Neural cell (in vitro differentiated cells): Measurements from ENCODE around the gene USH1C. TPM values are rescaled to one million over a fixed set of nuclear protein-coding genes. Genes with fewer than 3 reads are reported as not detected.

Experiments used
- H2AFZ ChIP-seq: fragments of 200-600, 300-800 bp; sonication (generic), shearing (Covaris generic); 2 replicates; pipeline ENCODE4 v1.6.0; 2014; ENCODE audit warnings: low read depth, mild to moderate bottlenecking, antibody characterized with exemption, low read length, moderate library complexity
- H3F3A ChIP-seq: fragments of 200-600 bp; shearing (Covaris generic); 2 replicates; pipeline ENCODE4 v1.6.1; 2016; ENCODE audit warnings: mild to moderate bottlenecking, moderate library complexity, mixed read lengths, antibody characterized with exemption, low read length; ENCODE audit not compliant: insufficient read depth, poor library complexity, severe bottlenecking
- H3K27ac ChIP-seq: fragments of 200-600, 300-800 bp; sonication (generic), shearing (Covaris generic); 2 replicates; pipeline ENCODE4 v1.5.1; 2014; ENCODE audit warnings: mild to moderate bottlenecking, low read length, moderate library complexity
- H3K27me3 ChIP-seq: fragments of 300-800, 200-600 bp; sonication (generic), shearing (Covaris generic); 2 replicates; pipeline ENCODE4 v1.6.0; 2014; ENCODE audit warnings: mild to moderate bottlenecking, low read depth, low read length, moderate library complexity; ENCODE audit not compliant: insufficient read depth
- H3K36me3 ChIP-seq: fragments of 300-800, 200-600 bp; sonication (generic), shearing (Covaris generic); 2 replicates; pipeline ENCODE4 v1.5.1; 2014; ENCODE audit warnings: mild to moderate bottlenecking, antibody characterized with exemption, low read length, moderate library complexity; ENCODE audit not compliant: insufficient read depth
- H3K4me2 ChIP-seq: fragments of 300-800, 200-600 bp; sonication (generic), shearing (Covaris generic); 2 replicates; pipeline ENCODE4 v1.6.0; 2014; ENCODE audit warnings: mild to moderate bottlenecking, low read length
- H3K4me3 ChIP-seq: fragments of 300-800, 200-600 bp; sonication (generic), shearing (Covaris generic); 2 replicates; pipeline ENCODE4 v1.5.1; 2014; ENCODE audit warnings: mild to moderate bottlenecking, low read length, moderate library complexity
- H3K79me2 ChIP-seq: fragments of 200-600 bp; shearing (Covaris generic); replicated peaks from 2 replicates; pipeline ENCODE4 v1.6.0; 2014; ENCODE audit warnings: mild to moderate bottlenecking, low read length, moderate library complexity; ENCODE audit not compliant: insufficient read depth
- H3K9ac ChIP-seq: fragments of 300-800, 200-600 bp; sonication (generic), shearing (Covaris generic); 2 replicates; pipeline ENCODE4 v1.6.1; 2016; ENCODE audit warnings: mild to moderate bottlenecking, low read length, mixed read lengths
- H3K9me2 ChIP-seq: fragments of 200-600 bp; shearing (Covaris generic); 2 replicates; pipeline ENCODE4 v1.6.1; 2016; ENCODE audit warnings: mild to moderate bottlenecking, low read length, mixed read lengths; ENCODE audit not compliant: insufficient read depth
- H3K9me3 ChIP-seq: fragments of 200-600, 300-800 bp; sonication (generic), shearing (Covaris generic); 2 replicates; pipeline ENCODE4 v1.6.1; 2016; ENCODE audit warnings: mild to moderate bottlenecking, mixed run types, low read length, moderate library complexity, mixed read lengths
- H4K20me1 ChIP-seq: fragments of 200-600 bp; shearing (Covaris generic); 2 replicates; pipeline ENCODE4 v1.6.1; 2016; ENCODE audit warnings: mild to moderate bottlenecking, mixed run types; ENCODE audit not compliant: insufficient read depth
- CTCF ChIP-seq: fragments of 450-650 bp; IDR thresholded peaks from 2 replicates; pipeline ENCODE4 v1.5.1; 2014; ENCODE audit warnings: antibody characterized with exemption, mild to moderate bottlenecking, moderate library complexity; ENCODE audit not compliant: poor library complexity, severe bottlenecking
- EP300 ChIP-seq: fragments of 450-650 bp; conservative IDR thresholded peaks from 2 replicates; pipeline ENCODE4 v1.6.1; 2014; ENCODE audit warnings: antibody characterized with exemption, mild to moderate bottlenecking, moderate library complexity; ENCODE audit not compliant: poor library complexity, severe bottlenecking
- EZH2 ChIP-seq: fragments of 200-600, 300-800 bp; shearing (Covaris generic), sonication (generic); IDR thresholded peaks from 2 replicates; pipeline ENCODE4 v1.6.1; 2014; ENCODE audit warnings: antibody characterized with exemption, low read length, borderline replicate concordance, mild to moderate bottlenecking; ENCODE audit not compliant: insufficient read depth, poor library complexity, severe bottlenecking
- MXI1 ChIP-seq: fragments of 450-650 bp; conservative IDR thresholded peaks from 2 replicates; pipeline ENCODE4 v1.6.1; 2014; ENCODE audit warnings: antibody characterized with exemption, mild to moderate bottlenecking; ENCODE audit not compliant: poor library complexity, severe bottlenecking
- POLR2AphosphoS5 ChIP-seq: IDR thresholded peaks from 2 replicates; pipeline ENCODE4 v1.6.1; 2012
- RAD21 ChIP-seq: fragments of 450-650 bp; conservative IDR thresholded peaks from 2 replicates; pipeline ENCODE4 v1.6.1; 2014; ENCODE audit warnings: antibody characterized with exemption, mild to moderate bottlenecking, moderate library complexity
- REST ChIP-seq: IDR thresholded peaks from 2 replicates; pipeline ENCODE4 v1.6.1; 2012; ENCODE audit warnings: borderline replicate concordance
- SMC3 ChIP-seq: fragments of 450-650 bp; conservative IDR thresholded peaks from 2 replicates; pipeline ENCODE4 v1.6.1; 2014; ENCODE audit warnings: antibody characterized with exemption, mild to moderate bottlenecking, moderate library complexity; ENCODE audit not compliant: poor library complexity
- TAF1 ChIP-seq: IDR thresholded peaks from 2 replicates; pipeline ENCODE4 v1.6.1; 2012; ENCODE audit warnings: low read depth
- polyA plus RNA-seq: library from polyadenylated mRNA; depleted of rRNA; stranded (reverse); fragments of >200 nt; gene quantifications from 2 replicates; pipeline ENCODE4 v1.2.3, GENCODE V29; 2014

The USH1C gene
- polyA plus RNA-seq, 1 donor from 2014 or later = 0.67 TPM

- H3F3A ChIP-seq = no peaks in the 10 kb centered on the region
- H3K9me3 ChIP-seq = no peaks in the 10 kb centered on the region
- H3K27ac ChIP-seq = no peak overlapping the region
- no peaks in the 10 kb centered on the region for H3K27me3 ChIP-seq
- H3K9ac ChIP-seq = no peak overlapping the region
- TF ChIP-seq EP300 (no peak), CTCF (no peak), TAF1 (no peak), REST (no peak), EZH2 (no peak), POLR2AphosphoS5 (no peak), RAD21 (no peak), MXI1 (no peak), SMC3 (no peak)
- H3K9me2 ChIP-seq = no peaks in the 10 kb centered on the region
- H3K4me2 ChIP-seq = no peak overlapping the region
- H3K79me2 ChIP-seq = no peaks in the 10 kb centered on the region
- H3K36me3 ChIP-seq = no peaks in the 10 kb centered on the region
- no peaks in the 10 kb centered on the region for H4K20me1 ChIP-seq
- H3K4me3 ChIP-seq = no peak overlapping the region
- no peak overlapping the region for H2AFZ ChIP-seq
Measured at GRCh38 chr11:17574141-17575091, 30.2 kb upstream of the USH1C start.

GRCh38 chr11:17573526-17573925, 29.3 kb upstream of the USH1C start:
- Histone ChIP-seq H2AFZ (no peak overlapping the region), H3K79me2 (no peaks in the 10 kb centered on the region), H3K27ac (no peak overlapping the region), H3K9me2 (no peaks in the 10 kb centered on the region), H3K27me3 (no peaks in the 10 kb centered on the region), H3K4me2 (no peak overlapping the region), H3K9me3 (no peaks in the 10 kb centered on the region), H3K4me3 (no peak overlapping the region), H3F3A (no peaks in the 10 kb centered on the region), H3K9ac (no peak overlapping the region), H3K36me3 (no peaks in the 10 kb centered on the region), H4K20me1 (no peaks in the 10 kb centered on the region)
- TF ChIP-seq EZH2 (no peak), RAD21 (no peak), EP300 (no peak), POLR2AphosphoS5 (no peak), MXI1 (no peak), REST (no peak), TAF1 (no peak), SMC3 (no peak), CTCF (no peak)
